HG03457 (cell line): ENCODE results near the gene RMC1.
"Not testable (repeated sequence)": the region's sequence is repeated elsewhere in the genome, so short reads cannot be mapped to it uniquely, and the experiment has no call there.

ENCODE experiments used
- ATAC-seq: cut with Tn5 transposase; IDR thresholded peaks from one replicate; pipeline ENCODE4 v1.9.1; 2021; ENCODE audit warnings: moderate number of reproducible peaks; ENCODE audit not compliant: unreplicated experiment

RMC1 gene

DNA sequence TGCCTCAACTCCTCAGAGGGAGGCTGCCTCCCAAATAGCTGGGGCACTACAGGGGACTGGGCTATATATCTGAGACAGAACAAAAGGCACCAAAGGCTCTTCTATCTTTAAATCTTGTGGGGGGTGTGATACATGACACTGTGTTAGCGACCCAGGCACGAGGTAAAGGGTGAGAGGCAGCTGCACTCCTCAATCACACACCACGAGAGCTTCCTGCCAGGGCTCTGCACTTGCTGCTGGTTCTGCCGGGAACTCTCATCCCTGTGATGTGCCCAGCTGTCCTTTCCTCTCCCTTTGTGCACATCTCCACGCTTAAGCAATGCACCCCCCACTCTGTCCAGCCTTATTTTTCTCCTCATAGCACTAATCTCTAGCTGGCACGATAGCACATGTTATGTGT lies 50.6 kb downstream of the RMC1 start:
- ATAC-seq, result no peak

DNA sequence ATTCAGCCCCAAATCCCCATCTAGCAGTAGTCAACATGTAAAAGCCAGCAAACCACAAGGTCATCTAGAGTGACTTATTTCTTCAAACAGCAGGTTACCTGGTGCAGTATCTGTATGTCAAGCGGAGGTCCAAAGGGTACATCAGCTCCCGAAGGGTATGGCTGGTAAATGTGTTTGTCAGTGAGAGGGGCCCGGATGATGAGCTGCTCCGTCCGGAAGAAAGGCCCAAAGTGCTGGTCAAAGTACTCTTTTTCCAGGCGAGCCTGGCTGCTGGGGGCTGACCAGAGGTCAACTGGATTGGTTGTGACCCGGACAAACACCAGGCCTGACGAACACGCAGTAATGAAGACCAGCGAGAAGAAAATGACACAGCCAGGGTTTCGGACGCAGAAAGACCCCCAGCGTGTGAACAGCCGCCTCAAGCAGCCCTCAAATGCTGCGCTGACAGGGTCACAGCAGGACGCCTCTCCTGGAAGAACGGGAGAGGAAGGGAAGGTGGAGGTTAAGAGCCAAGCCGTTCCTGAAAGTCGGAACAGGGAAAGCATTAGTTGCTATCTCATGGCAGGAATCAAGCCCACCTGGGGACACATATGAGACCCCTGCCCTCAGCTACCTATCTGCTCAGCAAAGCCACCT lies 53.0 kb downstream of the RMC1 start:
- ATAC-seq, result no peak

DNA sequence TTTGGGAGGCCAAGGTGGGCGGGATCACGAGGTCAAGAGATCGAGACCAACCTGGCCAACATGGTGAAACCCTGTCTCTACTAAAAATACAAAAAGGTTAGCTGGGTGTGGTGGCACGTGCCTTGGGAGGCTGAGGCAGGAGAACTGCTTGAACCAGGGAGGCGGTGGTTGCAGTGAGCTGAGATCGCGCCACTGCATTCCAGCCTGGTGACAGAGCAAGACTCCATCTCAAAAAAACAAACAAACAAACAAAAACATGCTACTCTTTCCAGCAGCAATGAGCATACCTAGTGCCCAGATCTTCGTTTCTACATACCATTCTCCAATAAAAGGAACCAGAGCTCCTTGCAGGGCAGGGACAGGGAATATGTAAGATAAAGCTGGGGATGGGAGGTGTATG lies 54.2 kb downstream of the RMC1 start:
- not testable (repeated sequence) for ATAC-seq

DNA sequence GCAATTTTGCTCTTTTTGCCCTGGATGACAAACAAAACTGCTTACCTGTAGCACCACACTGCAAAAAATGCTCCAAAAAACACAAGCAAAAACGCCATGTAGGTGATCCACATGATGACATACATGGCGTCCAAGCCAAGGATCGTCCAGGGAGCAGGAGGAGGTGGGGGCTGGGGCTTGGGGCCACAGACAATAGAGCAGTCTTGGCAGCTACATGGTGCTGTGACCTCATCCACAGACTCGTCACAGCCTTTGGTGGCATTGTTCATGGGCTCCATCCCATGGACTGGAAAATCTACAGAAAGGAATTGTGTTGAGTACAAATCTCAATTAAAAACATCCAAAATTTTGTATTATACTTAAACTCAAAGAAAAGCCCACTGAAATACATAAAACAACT lies 56.9 kb downstream of the RMC1 start:
- no peak for ATAC-seq

DNA sequence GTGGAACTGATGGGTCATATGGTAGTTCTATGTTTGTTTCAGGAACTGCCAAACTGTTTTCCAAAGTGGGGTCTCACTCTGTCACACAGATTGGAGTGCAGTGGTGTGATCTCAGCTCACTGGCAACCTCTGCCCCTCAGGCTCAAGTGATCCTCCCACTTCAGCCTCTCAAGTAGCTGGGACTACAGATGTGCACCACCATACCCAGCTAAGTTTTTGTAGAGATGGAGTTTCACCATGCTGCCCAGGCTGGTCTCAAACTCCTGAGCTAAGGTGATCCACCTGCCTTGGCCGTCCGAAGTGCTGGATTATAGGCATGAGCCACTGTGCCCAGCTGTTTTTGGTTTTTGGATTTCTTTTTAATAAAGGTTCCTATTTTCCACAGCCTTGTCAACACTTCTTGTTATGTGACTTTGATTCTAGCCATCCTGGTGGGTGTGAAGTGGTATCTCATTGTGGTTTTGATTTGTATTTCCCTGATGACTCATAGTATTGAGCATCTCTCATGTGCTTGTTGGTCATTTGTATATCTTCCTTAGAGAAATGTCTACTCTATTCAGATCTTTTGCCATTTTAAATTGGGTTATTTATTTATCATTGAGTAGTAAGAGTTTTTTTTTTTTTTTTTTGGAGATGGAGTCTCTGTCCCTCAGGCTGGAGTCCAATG lies 60.2 kb downstream of the RMC1 start:
- ATAC-seq, result no peak

DNA sequence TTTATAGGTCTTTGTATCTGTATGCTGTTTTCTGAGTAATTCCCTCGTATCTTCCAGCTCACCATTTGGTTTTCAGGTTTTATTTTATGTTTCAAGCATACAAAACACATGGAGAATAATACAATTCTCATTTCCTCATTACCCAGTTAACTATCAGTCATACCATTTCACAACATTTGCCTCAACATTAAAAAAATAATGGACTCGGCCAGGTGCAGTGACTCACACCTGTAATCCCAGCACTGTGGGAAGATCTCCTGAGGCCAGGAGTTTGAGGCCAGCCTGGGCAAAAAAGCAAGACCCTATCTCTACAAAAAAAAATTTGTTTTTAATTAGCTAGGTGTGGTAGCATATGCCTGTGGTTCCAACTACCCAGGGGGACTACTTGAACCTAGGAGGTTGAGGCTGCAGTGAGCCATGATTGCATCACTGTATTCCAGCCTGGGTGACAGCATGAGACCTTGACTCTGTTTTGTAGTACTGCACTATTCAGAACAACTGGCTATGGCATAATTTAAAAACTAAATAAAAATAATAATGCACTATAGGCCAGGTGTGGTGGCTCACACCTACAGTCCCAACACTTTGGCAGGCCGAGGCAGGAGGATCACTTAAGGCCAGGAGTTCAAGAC lies 62.7 kb downstream of the RMC1 start:
- no peak for ATAC-seq

DNA sequence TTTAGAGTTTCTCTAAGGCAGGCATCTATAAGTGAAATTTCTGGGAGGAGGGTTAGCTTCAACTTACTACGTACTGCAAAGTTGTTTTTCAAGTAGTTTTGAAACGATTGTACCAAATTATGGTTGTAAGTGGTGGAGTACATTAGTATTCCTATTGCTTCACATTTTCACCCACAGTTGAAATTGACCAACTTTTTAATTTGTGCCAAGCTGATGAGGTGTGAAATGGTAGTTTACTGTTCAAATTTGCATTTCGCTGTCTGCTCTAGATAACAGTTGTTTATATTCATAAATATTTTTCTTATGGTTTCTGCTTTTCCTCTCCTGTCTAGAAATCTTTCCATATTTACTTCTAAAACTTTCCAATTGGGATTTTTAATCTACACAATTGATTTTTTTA lies 64.4 kb downstream of the RMC1 start:
- no peak for ATAC-seq

DNA sequence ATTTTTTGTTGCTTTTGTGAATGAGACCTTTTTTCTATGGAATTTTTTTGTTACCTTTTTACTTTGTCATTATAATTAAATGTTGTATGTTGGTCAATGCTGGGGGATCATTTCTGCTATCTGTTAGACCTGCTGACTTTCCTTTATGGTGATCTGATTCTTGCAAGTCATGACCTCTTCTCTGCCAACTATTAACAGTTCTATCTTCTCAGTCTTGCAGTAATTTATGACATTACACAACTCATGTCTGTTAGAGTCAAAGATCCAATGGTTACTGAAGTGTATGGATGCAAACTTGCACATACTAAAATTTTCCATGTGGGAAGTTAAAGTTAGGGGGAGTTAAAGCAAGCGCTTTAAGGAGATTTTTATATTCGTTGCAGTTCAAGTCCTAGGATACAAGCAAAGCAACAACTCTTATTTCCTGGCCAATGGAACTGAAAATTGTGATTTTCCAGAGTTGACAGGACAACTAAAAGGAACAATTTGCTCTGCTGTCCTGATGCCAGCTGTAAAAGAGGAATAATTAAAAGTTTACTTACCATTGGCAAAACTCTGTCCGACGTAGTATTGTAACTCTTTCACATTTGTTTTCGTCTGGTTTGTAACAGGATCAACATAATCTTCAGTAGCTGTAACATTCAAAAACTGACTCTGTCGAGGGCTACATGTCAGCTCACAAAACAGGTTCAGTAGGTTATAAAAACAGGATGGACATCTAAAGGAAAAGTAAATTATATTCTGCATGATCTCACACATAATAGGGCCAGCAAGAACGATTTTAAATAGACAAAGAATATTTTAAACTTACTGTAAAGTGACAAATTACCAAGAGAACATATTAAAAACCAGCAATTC lies 65.2 kb downstream of the RMC1 start:
- no peak for ATAC-seq

DNA sequence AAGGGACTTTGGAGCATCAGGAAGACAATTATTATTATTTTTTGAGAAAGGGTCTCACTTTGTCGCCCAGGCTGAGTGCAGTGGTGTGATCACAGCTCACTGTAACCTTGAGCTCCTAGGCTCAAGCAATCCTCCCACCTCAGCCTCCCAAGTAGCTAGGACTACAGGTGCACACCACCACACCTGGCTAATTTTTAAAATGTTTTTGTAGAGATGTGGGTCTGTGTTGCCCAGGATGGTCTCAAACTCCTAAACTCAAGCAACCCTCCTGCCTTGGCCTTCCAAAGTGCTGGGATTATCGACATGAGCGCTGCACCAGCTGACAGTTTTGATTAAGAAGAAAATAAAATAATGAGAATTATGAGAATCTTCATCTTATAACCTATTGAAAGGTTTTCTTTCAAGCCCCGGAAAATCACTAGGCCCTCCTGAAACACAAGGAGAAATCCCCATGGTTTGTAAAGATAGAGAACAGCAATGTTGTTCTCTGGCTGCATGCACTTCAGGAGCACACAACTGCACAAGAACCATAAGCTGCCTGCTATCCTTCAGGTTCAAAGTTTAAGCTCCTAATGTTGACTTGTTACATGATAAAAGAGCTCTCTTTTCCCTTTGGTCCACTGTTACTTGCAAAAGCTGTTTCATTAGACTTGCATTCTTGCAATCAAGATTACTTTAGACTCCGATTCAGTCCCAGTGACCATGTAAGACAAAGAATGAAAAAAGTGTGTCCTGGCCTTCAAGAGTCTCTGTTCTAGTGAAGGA lies 66.2 kb downstream of the RMC1 start:
- ATAC-seq, result no peak

DNA sequence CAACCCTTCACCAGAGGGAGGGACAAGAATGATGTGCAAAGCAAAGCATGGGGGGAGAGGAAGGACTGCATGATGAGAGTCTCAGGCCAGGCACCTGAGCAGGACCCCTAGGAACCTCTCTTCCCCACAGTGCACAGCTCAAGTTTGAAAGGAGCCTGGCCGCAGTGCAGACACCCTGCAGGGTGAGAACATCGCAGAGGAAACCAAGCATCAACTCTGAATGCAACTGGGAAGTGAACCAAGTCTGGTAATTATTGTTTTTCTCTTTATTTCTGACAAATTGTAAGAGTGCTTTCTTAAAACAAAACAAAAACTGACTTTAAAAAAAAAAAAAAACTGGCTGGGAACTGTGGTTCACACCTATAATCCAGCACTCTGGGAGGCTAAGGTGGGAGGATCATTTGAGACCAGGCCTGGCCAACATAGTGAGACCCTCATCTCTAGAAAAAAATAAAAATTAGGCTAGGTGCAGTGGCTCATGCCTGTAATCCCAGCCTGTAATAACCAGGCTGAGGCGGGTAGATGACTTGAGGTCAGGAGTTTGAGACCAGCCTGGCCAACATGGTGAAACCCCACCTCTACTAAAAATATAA lies 67.7 kb downstream of the RMC1 start:
- ATAC-seq, result no peak

DNA sequence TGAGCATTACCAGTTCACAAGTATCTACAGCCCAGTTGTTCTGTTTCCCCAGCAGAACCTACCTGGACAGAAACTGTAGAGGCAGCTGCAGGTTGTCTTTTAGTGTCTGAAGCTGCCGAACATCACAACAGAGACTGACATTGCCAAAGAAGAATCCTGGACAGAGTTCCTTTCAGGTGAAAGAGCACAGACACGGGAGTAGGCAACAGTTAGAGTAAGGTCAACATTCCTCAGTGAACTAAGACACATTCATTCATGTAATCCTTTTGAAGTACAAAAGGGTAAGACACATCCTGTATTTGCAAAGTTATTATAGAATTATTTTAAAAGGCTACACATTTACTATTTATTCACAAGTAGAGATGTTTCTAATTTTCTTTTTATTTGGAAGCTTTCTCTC lies 68.7 kb downstream of the RMC1 start:
- ATAC-seq, result no peak

DNA sequence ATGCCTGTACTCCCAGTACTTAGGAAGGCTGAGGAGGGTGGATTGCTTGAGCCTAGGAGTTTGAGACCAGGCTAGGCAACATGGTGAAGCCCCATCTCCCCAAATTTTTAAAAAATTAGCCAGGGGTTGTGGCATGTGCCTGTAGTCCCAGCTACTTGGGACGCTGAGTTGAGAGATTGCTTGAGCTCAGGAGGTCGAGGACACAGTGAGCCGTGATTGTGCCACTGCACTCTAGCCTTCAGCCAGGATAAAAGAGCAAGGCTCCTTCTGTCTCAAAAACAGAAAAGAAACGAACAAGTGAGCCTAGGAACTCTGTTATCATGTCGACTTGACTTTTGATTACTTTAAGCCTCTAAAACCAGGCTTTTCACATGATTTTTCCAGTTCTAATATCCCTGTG lies 69.3 kb downstream of the RMC1 start:
- ATAC-seq, result no peak

DNA sequence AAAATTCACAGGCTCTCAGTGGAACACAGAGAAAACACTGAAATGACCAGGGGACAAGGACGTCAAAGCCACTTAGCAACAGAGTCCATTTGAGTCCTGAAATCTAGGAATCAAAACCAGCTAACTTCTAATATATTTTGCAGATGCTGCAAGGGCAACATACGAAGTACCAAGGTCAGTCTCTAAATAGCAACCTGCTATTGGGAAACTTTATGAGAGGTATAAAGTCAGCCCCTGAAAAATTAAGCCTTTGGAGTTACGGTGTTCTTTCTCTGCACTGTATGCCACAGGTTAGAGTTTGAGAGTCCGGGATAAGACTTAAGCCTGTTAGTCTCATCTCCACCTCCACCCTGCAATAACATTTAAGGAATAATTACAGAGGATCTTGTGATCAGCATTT lies 69.7 kb downstream of the RMC1 start:
- ATAC-seq, result no peak

DNA sequence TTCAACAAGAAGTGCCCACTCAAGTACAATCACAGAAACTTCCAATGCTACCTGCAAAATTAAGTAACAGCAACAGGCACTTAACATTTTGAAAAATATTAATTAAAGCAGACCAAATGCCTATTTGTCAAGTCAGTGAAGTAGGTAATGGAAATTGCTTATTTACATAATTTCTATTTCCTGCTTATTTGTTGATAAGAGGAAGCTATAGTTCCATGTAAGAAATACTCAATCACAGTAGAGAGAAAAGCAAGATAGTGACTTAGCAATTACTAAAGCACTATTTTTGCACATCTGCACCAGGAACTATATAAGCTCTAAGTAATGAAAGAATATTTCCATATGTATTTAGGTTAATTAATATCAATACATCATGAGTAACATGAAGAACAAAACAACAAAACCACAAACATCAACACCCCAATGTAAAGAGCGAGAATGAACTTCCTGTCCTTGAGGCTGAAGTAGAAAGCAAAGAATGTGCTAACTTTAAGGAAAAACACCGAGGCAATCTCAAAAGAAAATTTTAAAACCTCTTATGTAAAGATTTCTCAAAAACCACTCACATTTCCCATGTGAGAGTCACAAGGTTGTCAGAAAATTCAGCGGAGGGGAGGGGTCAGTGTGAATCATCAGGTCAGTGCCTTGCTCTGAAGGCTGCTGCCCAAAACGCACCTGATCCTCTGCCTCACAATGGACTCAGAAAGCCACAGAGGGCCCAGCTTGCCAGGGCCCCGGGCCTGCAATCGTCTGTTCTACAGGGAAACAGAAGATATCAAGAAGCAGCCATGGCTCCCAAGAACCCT lies 70.5 kb downstream of the RMC1 start:
- ATAC-seq, result no peak

DNA sequence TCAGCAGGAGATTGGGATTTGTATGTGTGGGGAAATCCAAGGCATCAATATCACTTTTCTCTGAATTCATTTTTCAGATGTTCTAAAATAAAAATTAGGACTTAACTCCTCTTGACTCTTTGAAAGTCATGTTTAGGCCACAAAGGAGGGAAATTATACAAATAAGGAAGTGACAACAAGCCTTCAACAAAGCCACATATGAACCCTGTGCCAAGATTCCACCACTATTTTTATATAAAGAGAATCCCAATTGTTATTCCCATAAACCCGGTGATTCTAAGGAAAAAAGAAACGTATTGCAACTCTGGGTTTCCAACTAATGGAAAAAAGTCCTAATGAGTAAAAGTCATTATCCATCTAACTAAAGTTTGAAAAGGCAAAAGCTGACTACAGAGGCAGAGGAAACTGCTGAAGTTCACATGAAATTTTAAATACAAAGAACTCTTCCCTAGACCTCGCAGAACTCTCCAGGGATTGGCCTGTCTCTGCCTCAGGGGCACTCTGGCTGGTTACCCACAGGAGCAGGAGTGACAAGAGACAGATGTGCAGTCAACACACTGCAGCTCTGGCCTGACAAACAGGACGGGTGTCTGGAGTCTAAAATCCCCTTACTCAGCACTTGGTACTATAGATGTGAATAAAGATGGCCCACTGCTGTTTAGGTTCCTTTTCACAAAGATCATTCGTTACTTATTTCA lies 71.4 kb downstream of the RMC1 start:
- ATAC-seq, result no peak

DNA sequence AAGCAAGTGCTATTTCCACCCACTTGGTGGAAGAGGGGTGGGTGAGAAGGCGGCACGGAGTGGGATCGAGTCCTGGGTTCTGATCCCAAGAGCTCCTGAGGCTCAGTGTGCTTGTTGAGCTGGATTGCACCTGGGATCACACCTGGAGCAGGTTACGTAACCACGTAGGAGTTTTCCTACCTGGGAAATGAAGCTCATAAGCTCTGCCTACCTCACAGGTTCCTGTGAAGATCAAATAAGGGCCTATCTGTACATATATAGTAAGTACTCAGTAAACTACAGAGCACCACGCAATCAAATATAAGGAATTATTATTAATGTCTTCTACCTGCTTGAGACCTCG lies 72.0 kb downstream of the RMC1 start:
- ATAC-seq, result no peak

DNA sequence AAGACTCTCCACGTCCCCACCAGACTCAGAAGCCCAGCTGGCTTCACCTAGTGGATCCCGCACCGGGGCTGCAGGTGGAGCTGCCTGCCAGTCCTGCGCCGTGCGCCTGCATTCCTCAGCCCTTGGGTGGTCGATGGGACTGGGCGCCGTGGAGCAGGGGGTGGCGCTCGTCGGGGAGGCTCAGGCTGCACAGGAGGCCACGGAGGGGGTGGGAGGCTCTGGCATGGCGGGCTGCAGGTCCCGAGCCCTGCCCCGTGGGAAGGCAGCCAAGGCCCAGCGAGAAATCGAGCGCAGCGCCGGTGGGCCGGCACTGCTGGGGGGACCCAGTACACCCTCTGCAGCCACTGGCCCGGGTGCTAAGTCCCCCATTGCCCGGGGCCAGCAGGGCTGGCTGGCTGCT lies 74.2 kb downstream of the RMC1 start:
- ATAC-seq, result not testable (repeated sequence)

DNA sequence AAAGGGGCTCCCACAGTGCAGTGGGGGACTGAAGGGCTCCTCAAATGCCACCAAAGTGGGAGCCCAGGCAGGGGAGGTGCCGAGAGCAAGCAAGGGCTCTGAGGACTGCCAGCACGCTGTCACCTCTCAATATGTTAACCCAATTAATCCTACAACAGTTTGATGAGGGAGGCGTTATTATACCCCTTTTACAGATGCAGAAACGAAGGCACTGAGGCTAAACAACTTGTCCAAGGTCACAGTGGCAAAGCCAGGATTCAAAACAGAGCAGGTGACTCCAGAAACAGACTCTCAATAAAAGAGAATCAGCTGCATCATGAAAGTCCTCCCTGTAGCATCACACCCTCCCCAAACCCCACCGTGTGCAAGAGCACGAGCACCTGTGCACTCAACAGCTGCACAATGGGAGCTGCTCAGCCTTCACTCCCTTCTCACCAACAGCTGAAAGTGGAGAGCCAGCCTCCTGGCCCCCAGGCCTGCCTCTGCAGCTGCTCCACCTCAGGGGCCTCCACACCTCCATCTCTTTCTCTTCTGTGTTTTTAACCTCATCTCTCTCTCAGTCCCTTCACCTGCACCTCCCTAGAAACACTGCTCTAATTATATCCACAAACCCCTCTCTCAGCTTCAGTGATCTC lies 74.9 kb downstream of the RMC1 start:
- ATAC-seq, result no peak
